Suprapubic skin (tissue), 2 donors: ENCODE data around the gene PER1.

Experiments used
- EP300 ChIP-seq: sonication (generic); formaldehyde crosslinking; IDR thresholded peaks from one replicate; pipeline ENCODE4 v1.6.1; 2017; ENCODE audit warnings: antibody characterized with exemption
- POLR2A ChIP-seq, 2 donors: fragments of 450-650 bp; IDR thresholded peaks; one replicate each; pipeline ENCODE4 v1.6.1; 2017; ENCODE audit warnings: antibody characterized with exemption in 2 of 2, mild to moderate bottlenecking in 2 of 2, moderate library complexity in 2 of 2

DNA sequence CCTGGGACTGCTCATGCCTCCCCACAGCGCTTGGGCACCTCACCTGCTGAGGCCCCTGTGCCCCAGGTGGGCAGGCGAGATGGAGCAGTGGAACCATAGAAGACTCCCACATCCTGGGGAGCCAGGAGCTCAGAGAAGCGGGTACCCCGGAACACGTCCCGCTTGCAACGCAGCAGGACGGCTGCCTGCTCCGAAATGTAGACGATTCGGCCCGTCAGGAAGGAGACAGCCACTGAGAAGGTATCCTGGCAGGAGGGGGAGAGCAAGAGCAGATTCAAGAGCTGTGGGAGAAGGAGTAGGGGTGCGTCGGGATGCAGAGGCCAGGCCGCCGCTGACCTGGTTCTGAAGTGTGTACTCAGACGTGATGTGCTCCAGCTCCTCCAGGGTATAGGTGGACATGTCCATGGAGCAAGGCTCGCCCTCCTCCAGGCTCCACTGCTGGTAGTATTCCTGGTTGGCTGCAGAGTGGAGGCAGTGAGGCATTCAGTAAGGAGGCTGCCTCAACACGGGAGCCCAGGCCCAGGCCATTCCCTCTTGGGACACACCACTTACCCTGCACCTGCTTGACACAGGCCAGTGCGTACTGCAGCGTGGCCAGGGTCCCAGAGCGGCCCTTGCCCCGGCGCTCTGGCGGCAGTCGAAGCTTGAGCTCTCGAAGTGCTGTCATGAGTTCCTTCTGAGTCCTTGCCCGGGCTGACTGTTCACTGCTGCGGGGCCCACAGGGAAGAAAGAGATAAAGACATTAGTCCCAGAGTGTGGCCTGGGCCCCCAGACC is 2.6 kb downstream of the PER1 start:
- TF ChIP-seq EP300 (no peak), POLR2A (IDR thresholded peaks at IDR 0.05) (no peak)
